A673 (cell line): ENCODE measurements around the gene LYRM4. TPM values are rescaled to one million over a fixed set of nuclear protein-coding genes. Genes with fewer than 3 reads are reported as not detected.

Source experiments
- BruUV-seq: library from RNA; stranded (reverse); fragments of 400-500 nt; replicated peaks from 2 replicates; lab custom pipeline; 2021; lab: Mats Ljungman, UMichigan
- CTCF ChIA-PET: fragments of 300-600 bp; sonication (Branson Sonifier 250); formaldehyde crosslinking; loops from one replicate; lab custom pipeline; 2022; ENCODE audit warnings: antibody characterized with exemption; lab: Charles Lee
- POLR2A ChIA-PET: fragments of 300-600 bp; sonication (Branson Sonifier 250); formaldehyde crosslinking; loops from one replicate; lab custom pipeline; 2022; ENCODE audit warnings: antibody characterized with exemption; ENCODE audit not compliant: low non-redundant PET; lab: Charles Lee
- DNase-seq: peaks from one replicate; pipeline ENCODE4 v3.0.0-alpha.2; 2015; ENCODE audit warnings: low spot score
- H3K27ac ChIP-seq: fragments of 200-600 bp; sonication (generic); 2 replicates; pipeline ENCODE4 v1.5.1; 2016; ENCODE audit warnings: mixed run types, low read depth, mild to moderate bottlenecking, mixed read lengths, antibody characterized with exemption, low read length; ENCODE audit not compliant: poor library complexity, severe bottlenecking
- H3K27me3 ChIP-seq: fragments of 200-600 bp; sonication (generic); replicated peaks from 2 replicates; pipeline ENCODE4 v1.6.1; 2017; ENCODE audit warnings: mixed run types, low read depth, mild to moderate bottlenecking, mixed read lengths, antibody characterized with exemption, low read length; ENCODE audit not compliant: insufficient read depth, poor library complexity
- H3K36me3 ChIP-seq: fragments of 200-600 bp; sonication (generic); 2 replicates; pipeline ENCODE4 v1.6.1; 2016; ENCODE audit warnings: mixed run types, mild to moderate bottlenecking, mixed read lengths, antibody characterized with exemption, low read length; ENCODE audit not compliant: insufficient read depth, poor library complexity, severe bottlenecking
- H3K4me1 ChIP-seq: fragments of 200-600 bp; sonication (generic); 2 replicates; pipeline ENCODE4 v1.6.1; 2017; ENCODE audit warnings: mixed run types, mild to moderate bottlenecking, mixed read lengths, antibody characterized with exemption, low read length; ENCODE audit not compliant: insufficient read depth, poor library complexity, severe bottlenecking
- H3K4me3 ChIP-seq: fragments of 200-600 bp; sonication (generic); 2 replicates; pipeline ENCODE4 v1.5.1; 2016; ENCODE audit warnings: low read depth, mixed run types, mild to moderate bottlenecking, mixed read lengths, low read length; ENCODE audit not compliant: poor library complexity, severe bottlenecking
- H3K9me3 ChIP-seq: fragments of 200-600 bp; sonication (generic); 2 replicates; pipeline ENCODE4 v1.6.1; 2016; ENCODE audit warnings: mixed run types, low read depth, mild to moderate bottlenecking, mixed read lengths, antibody characterized with exemption, low read length; ENCODE audit not compliant: poor library complexity, severe bottlenecking
- EZH2 ChIP-seq: fragments of 200-600 bp; sonication (generic); IDR thresholded peaks from 2 replicates; pipeline ENCODE4 v1.6.1; 2017; ENCODE audit warnings: borderline replicate concordance, low read depth, mild to moderate bottlenecking, mixed read lengths, antibody characterized with exemption, low read length; ENCODE audit not compliant: poor library complexity, severe bottlenecking
- intact Hi-C: fragments of 100-400 bp; cut with micrococcal nuclease; formaldehyde crosslinking; loops from one replicate; pipeline ENCODE4 v1.10.0; 2022; ENCODE audit not compliant: unreplicated experiment
- total RNA-seq: library from RNA; stranded (reverse); gene quantifications from 2 replicates; pipeline ENCODE4 v1.2.3, GENCODE V29; 2021
- TF ChIP-seq, protein P1 (sequence below): fragments of 300-800, 200-600 bp; sonication (generic); conservative IDR thresholded peaks from 2 replicates; pipeline ENCODE4 v1.5.1; 2017; ENCODE audit warnings: low read depth, mild to moderate bottlenecking, antibody characterized with exemption, low read length, moderate library complexity, mixed read lengths

The LYRM4 gene
- total RNA-seq, 1 experiment from 2014 or later: 53.6 TPM

DNA sequence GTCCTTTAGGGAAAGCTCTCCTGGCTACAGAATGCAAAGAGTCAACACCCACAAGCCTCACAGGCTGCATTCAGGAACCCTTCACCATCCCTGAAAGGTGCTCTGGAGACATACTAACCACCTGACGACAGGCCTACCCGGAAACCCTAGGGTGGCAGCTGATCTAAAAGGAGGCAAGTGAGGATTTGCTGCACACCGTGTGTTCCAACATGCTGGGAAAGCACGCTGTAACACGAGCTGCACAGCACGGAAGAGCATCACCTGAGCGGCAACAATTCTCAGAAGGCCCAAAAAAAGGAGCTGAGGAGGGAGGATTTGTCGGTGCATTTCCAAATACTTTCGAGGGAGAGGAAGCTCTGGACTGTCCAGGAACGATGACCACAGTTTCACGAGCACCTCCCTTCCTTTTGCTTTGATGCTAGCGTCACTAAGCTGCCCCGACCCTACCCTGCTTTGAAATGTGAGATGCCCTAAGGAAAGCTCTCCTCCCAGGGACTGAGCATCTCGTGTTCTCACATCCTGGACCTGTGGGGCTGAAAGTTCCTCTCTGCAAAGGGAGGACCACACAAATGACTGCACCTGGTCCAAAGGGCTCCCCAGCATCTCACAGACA lies 88.6 kb downstream of the LYRM4 start:
- no peaks in the 10 kb centered on the region for H3K27me3 ChIP-seq
- ChIA-PET POLR2A (no interaction called here), CTCF (no interaction called here)
- no TSS peak for BruUV-seq
- H3K4me3 ChIP-seq: no peak overlapping the region
- intact Hi-C loops: no loop called here
- H3K27ac ChIP-seq: no peak overlapping the region
- H3K4me1 ChIP-seq: peaks cover 53% of the 10 kb centered on the region
- TF ChIP-seq, protein P1, sequence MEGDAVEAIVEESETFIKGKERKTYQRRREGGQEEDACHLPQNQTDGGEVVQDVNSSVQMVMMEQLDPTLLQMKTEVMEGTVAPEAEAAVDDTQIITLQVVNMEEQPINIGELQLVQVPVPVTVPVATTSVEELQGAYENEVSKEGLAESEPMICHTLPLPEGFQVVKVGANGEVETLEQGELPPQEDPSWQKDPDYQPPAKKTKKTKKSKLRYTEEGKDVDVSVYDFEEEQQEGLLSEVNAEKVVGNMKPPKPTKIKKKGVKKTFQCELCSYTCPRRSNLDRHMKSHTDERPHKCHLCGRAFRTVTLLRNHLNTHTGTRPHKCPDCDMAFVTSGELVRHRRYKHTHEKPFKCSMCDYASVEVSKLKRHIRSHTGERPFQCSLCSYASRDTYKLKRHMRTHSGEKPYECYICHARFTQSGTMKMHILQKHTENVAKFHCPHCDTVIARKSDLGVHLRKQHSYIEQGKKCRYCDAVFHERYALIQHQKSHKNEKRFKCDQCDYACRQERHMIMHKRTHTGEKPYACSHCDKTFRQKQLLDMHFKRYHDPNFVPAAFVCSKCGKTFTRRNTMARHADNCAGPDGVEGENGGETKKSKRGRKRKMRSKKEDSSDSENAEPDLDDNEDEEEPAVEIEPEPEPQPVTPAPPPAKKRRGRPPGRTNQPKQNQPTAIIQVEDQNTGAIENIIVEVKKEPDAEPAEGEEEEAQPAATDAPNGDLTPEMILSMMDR: no peak
- TF ChIP-seq EZH2: no peak
- no peaks in the 10 kb centered on the region for H3K9me3 ChIP-seq
- no peak for DNase-seq
- no peaks in the 10 kb centered on the region for H3K36me3 ChIP-seq

DNA sequence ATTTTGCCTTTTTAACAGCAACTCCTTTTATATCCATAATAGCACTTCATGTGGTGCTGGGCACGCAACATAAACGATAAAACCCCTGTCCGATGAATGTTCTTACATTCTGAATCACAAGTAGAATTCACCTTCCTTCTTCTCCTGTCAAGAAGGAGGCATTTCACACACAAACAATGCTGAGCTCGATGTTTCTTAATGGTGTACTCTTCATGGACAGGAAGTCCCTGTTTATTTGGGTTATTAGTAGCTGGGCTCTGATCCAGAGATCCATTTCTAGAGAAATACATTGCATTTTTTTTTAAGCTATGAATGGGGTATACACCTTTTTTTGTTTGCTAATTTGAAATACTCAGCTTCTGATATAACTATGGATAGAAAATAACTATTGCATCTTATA lies 93.2 kb downstream of the LYRM4 start:
- no peak for TF ChIP-seq EZH2
- TF ChIP-seq, protein P1: no peak
- ChIA-PET POLR2A (interaction anchor here (0.6 kb wide), 1 partner anchor 1371 kb away, joined by 3 read pairs; no protein-coding TSS in a partner anchor), CTCF (no interaction called here)
- no peak overlapping the region for H3K4me3 ChIP-seq
- DNase-seq: peak; percentile 73
- peaks cover 21% of the 10 kb centered on the region for H3K4me1 ChIP-seq
- no peaks in the 10 kb centered on the region for H3K9me3 ChIP-seq
- H3K27ac ChIP-seq: no peak overlapping the region
- BruUV-seq: no TSS peak
- H3K36me3 ChIP-seq: no peaks in the 10 kb centered on the region
- intact Hi-C loops: no loop called here
- no peaks in the 10 kb centered on the region for H3K27me3 ChIP-seq

DNA sequence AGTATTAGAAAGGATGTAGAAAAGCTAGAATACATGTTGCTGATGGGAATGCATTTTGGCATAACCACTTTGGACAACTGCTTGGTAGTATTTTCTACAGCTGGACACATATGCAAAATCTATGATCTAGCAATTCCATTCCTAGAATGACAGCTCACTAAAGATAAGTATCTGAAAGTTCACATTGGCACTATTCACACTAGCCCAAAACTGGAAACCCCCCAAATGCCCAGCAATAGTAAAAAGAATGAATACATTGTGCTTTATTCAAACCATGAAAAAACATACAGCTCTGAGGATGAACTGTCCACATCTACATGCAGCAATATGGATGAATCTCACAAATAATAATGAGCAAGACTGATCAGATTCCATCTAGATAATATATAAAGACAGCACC lies 96.7 kb downstream of the LYRM4 start:
- intact Hi-C loops: no loop called here
- no TSS peak for BruUV-seq

More for the DNA sequence above, 96.7 kb downstream of the LYRM4 start:
- H3K27me3 ChIP-seq: no peaks in the 10 kb centered on the region
- DNase-seq: no peak
- TF ChIP-seq, protein P1: no peak
- TF ChIP-seq EZH2: no peak
- H3K36me3 ChIP-seq: no peaks in the 10 kb centered on the region
- H3K27ac ChIP-seq: no peak overlapping the region
- H3K4me1 ChIP-seq: peaks cover 14% of the 10 kb centered on the region
- POLR2A ChIA-PET: interaction anchor here (0.6 kb wide), 1 partner anchor 16 kb away, joined by 3 read pairs; no protein-coding TSS in a partner anchor
- no peaks in the 10 kb centered on the region for H3K9me3 ChIP-seq
- no peak overlapping the region for H3K4me3 ChIP-seq
- CTCF ChIA-PET: no interaction called here
